Stimulated activated CD4-positive, alpha-beta T cell treated with anti-CD3 and anti-CD28 coated beads, TNF-alpha, amount 100 ng/mL, for 24 hours (primary cell): ENCODE results near the gene NUAK2.

ENCODE experiments used
- DNase-seq, 3 experiments: peaks; one replicate each; pipeline ENCODE4 v3.0.0-alpha.2; 2020; ENCODE audit warnings: low read depth in 3 of 3

Gene NUAK2

GRCh38 chr1:205346956-205347574 lies 25.5 kb upstream of the NUAK2 start:
- no peak for DNase-seq

DNA sequence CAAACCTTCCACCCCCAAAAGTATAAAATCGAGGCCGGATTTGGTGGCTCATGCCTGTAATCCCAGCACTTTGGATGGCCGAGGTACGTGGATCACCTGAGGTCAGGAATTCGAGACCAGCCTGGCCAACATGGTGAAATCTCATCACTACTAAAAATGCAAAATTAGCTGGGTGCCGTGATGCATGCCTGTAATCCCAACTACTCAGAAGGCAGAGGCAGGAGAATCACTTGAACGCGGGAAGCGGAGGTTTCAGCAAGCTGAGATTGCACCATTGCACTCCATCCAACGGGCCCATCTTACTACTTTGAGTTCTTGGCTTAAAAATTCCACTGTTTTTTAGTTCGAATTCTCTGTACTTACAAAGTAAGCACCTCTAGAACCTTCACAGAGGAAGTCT lies 24.2 kb upstream of the NUAK2 start:
- DNase-seq: no peak

GRCh38 chr1:205344066-205344928 lies 22.8 kb upstream of the NUAK2 start:
- peak in 1 of 3 experiments; percentile 41 for DNase-seq

DNA sequence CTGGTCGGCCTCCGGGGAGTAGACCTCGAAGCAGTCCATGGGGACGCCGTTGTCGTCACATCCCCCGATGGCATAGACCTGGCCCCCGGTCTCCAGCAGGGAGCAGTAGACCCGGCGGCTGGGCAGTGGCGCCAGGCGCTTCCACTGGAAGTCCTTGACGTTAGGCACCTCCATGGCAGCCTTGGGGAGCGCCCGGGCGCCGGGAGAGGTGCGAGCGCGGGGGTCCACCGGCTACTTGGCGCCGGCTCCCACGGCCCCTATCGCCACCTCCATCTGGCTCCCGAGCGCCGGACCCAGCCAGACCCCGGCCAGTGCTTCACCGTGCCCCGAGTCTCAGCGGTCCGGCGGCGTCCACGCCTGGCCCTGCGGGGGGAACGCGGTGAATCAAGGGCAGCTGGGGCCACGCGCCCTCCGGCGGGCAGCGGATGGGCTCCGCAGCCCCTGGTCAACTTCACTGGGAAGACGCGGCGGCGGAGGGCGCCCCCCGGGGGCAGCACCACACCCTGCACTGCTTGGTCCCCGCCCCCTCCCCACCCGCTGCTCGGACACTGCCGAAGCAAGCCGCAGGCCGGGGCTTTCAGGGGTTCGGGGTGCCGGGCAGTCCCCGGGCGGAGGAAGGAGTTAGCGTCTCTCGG lies 22.0 kb upstream of the NUAK2 start:
- DNase-seq: peak in 1 of 3 experiments; percentile 13

GRCh38 chr1:205342986-205343385 lies 21.4 kb upstream of the NUAK2 start:
- DNase-seq: no peak

- no peak for DNase-seq
Measured at GRCh38 chr1:205340676-205341075, 19.1 kb upstream of the NUAK2 start.

DNA sequence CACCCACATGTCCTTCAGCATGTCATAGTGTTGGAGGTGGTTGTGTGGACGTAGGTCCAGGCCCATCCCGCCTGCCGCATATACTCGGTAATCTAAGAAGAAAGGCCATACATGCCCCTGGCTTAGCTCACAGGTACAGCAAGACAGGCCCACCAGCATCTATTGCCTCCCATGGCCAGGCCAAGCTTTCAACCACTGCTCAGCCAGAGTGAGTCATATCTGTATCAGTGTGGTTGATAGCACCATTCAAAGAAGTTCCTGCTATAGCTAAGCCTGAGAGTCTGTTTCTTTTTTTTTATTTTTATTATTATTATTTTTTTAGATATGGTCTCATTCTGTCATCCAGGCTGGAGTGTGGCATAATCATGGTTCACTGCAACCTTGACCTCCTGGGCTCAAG lies 18.2 kb upstream of the NUAK2 start:
- DNase-seq: no peak

- DNase-seq: no peak
Measured at GRCh38 chr1:205339197-205339702, 17.7 kb upstream of the NUAK2 start.

- no peak for DNase-seq
Measured at GRCh38 chr1:205338011-205338410, 16.5 kb upstream of the NUAK2 start.

- DNase-seq: no peak
Measured at GRCh38 chr1:205337481-205337880, 15.9 kb upstream of the NUAK2 start.

DNA sequence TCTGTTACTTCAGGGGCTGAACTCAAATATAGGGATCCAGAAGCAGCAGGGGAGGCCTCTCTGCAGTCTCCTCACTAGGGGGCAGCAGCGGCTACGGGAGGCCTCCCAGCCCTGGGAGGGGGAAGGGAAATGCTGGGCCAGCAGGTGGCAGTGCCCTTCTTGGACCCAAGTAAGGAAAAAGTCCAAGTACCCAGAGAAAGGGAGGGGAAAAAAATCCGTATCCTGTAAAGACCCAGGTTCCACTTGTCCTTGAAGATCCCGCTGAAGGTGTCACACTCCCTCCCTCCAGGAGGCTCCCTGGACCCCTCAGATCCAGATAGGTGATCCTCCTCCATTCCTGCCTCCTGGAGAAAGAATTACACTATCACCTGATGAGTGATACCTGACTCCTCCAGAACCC lies 14.1 kb upstream of the NUAK2 start:
- peak; percentile 55 to 75 (median 62) for DNase-seq

- no peak for DNase-seq
Measured at GRCh38 chr1:205332015-205332791, 10.7 kb upstream of the NUAK2 start.

DNA sequence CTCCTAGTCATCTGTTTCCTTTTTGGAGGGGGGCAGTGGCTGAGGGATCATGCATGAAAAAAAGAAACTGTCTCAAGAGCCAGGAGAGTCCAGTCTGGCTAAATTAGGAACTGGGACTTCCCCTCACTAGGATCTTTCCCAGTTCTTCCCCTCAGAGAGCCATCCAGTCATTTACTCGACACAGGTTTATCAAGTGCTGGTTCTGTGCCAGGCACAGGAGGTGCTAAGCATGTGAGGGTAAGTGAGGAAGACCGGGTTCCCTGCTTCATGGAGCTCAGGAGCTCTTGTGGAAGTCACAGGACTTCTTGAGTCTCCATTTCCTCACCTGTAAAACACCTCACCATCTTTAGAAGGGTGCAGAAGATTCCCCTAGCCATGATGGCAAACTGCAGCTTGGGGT lies 8.6 kb upstream of the NUAK2 start:
- no peak for DNase-seq

DNA sequence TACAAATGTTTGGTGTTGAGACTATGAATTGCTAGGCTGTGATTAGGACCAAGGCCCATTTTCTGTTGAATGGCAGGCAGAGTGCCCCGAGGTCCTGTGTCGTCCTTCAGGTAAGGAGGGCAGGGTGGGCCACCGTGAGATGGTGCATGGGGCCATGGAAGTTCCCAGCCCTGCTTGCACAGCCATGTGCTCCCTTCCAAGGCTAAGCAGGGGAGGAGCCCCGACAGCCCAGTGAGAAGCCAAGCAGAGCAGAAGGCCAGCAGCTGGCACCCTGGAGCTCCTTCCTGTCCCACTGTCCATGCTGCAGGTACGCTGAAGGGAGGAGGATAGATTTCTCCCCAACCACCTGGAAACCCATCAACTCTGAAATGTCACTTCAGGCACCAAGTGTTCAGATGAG lies 8.2 kb upstream of the NUAK2 start:
- no peak for DNase-seq

DNA sequence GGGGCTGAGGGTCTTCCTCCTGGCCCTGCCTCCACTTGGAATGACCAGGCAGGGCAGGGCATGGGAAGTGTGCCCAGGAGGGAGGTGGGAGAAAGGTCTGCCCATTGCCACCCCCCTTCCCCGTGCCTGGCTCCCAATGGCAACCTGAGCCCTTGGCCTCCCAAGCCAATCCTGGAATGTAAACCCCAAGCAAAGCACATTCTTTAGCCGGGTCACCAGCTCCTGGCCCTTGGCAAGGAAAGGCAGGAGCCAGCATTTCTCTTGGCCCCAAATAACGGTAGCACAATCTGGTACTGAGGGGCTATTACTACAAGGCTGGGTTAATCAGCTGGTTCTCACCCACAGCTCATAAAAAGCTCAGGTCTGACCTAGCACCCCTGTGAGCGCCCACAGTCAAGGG lies 6.9 kb upstream of the NUAK2 start:
- no peak for DNase-seq

- no peak for DNase-seq
Measured at GRCh38 chr1:205326812-205327466, 5.4 kb upstream of the NUAK2 start.

- peak in 1 of 3 experiments; percentile 37 for DNase-seq
Measured at GRCh38 chr1:205325334-205325884, 3.9 kb upstream of the NUAK2 start.

- no peak for DNase-seq
Measured at GRCh38 chr1:205324781-205325180, 3.2 kb upstream of the NUAK2 start.

DNA sequence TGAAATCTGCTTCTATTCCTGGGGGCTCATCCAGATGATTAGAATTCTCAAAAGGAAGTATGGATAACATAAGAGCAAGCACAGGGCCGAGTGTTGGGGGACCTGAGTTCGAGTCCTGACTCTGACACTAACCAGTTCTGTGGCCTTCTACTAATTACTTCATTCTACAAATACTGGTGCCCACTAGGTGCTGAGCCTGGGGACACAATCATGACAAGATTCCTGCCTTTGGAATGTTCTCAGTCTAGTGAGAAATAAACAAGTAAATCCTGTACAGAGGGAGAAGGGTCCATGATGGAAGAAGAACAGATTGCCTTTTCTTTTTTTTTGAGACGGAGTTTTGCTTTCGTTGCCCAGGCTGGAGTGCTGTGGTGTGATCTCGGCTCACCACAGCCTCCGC lies 2.2 kb upstream of the NUAK2 start:
- no peak for DNase-seq

GRCh38 chr1:205321959-205322283 lies 376 bp upstream of the NUAK2 start:
- DNase-seq: no peak
